ENCODE data around the gene TOMM6.

GRCh38 chr6:41740366-41741162 is 46.9 kb upstream of the TOMM6 start:
- no peak for TF ChIP-seq POLR2AphosphoS5 (IDR thresholded peaks at IDR 0.05; ENCODE audit: low read depth, low read length)
- TF ChIP-seq PAX5 (IDR thresholded peaks at IDR 0.05; ENCODE audit: insufficient read depth, low read length, severe bottlenecking), result no peak
- no peak for TF ChIP-seq POLR2A (IDR thresholded peaks at IDR 0.05; ENCODE audit: low read depth, low read length)
- TF ChIP-seq SPI1 (IDR thresholded peaks at IDR 0.05; ENCODE audit: low read depth, low read length), result no peak
- no peak for TF ChIP-seq TAF1 (IDR thresholded peaks at IDR 0.05; ENCODE audit: low read depth, low read length)
- TF ChIP-seq POU2F2 (IDR thresholded peaks at IDR 0.05; ENCODE audit: low read depth, low read length), result no peak

All from GM12891 (cell line).